Panc1 (cell line): ENCODE measurements around the gene JCHAIN.

ENCODE experiments used
- POLR2AphosphoS5 ChIP-seq: IDR thresholded peaks from 2 replicates; pipeline ENCODE4 v1.6.1; 2012; ENCODE audit warnings: mild to moderate bottlenecking, low read depth, low read length, moderate library complexity
- SIN3A ChIP-seq: IDR thresholded peaks from 2 replicates; pipeline ENCODE4 v1.6.1; 2012; ENCODE audit warnings: low read depth, mild to moderate bottlenecking, low read length, moderate library complexity, borderline replicate concordance; ENCODE audit not compliant: insufficient read depth
- TCF7L2 ChIP-seq: IDR thresholded peaks from 2 replicates; pipeline ENCODE4 v1.6.1; 2011; ENCODE audit warnings: mild to moderate bottlenecking, low read depth, low read length, inconsistent platforms
- TF ChIP-seq, protein P1 (sequence below): fragments of 450-650 bp; IDR thresholded peaks from 2 replicates; pipeline ENCODE4 v1.5.1; 2017; ENCODE audit warnings: mild to moderate bottlenecking
- TF ChIP-seq, protein P2 (sequence below), 2 experiments: IDR thresholded peaks; 2 replicates each; pipeline ENCODE4 v1.6.1; 2011 to 2012; ENCODE audit warnings: low read depth in 2 of 2, control low read depth in 1 of 2, low read length in 1 of 2, mild to moderate bottlenecking in 1 of 2, moderate library complexity in 1 of 2; ENCODE audit not compliant: insufficient read depth in 1 of 2

DNA sequence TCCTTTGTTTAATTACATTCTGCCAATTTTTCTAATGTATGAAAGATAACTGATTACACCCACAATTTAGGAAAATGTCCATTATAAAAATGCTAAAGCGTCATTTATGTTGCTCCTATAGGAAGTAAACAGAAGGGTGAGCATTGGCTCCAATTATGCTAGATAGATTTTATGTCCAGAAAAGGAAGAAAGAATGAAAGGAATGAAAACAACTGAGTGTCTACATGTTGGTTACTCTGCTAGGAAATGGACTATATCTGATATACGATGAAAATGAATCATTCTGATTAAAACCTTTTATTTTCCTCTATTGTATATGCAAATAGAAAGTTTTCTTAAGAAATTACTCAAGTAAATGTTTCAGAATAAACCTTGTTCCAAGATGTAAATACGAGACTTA, 36.1 kb downstream of the JCHAIN start:
- TF ChIP-seq, protein P1, sequence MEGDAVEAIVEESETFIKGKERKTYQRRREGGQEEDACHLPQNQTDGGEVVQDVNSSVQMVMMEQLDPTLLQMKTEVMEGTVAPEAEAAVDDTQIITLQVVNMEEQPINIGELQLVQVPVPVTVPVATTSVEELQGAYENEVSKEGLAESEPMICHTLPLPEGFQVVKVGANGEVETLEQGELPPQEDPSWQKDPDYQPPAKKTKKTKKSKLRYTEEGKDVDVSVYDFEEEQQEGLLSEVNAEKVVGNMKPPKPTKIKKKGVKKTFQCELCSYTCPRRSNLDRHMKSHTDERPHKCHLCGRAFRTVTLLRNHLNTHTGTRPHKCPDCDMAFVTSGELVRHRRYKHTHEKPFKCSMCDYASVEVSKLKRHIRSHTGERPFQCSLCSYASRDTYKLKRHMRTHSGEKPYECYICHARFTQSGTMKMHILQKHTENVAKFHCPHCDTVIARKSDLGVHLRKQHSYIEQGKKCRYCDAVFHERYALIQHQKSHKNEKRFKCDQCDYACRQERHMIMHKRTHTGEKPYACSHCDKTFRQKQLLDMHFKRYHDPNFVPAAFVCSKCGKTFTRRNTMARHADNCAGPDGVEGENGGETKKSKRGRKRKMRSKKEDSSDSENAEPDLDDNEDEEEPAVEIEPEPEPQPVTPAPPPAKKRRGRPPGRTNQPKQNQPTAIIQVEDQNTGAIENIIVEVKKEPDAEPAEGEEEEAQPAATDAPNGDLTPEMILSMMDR: no peak
- TF ChIP-seq, protein P2, sequence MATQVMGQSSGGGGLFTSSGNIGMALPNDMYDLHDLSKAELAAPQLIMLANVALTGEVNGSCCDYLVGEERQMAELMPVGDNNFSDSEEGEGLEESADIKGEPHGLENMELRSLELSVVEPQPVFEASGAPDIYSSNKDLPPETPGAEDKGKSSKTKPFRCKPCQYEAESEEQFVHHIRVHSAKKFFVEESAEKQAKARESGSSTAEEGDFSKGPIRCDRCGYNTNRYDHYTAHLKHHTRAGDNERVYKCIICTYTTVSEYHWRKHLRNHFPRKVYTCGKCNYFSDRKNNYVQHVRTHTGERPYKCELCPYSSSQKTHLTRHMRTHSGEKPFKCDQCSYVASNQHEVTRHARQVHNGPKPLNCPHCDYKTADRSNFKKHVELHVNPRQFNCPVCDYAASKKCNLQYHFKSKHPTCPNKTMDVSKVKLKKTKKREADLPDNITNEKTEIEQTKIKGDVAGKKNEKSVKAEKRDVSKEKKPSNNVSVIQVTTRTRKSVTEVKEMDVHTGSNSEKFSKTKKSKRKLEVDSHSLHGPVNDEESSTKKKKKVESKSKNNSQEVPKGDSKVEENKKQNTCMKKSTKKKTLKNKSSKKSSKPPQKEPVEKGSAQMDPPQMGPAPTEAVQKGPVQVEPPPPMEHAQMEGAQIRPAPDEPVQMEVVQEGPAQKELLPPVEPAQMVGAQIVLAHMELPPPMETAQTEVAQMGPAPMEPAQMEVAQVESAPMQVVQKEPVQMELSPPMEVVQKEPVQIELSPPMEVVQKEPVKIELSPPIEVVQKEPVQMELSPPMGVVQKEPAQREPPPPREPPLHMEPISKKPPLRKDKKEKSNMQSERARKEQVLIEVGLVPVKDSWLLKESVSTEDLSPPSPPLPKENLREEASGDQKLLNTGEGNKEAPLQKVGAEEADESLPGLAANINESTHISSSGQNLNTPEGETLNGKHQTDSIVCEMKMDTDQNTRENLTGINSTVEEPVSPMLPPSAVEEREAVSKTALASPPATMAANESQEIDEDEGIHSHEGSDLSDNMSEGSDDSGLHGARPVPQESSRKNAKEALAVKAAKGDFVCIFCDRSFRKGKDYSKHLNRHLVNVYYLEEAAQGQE (IDR thresholded peaks at IDR 0.05; ENCODE audit: insufficient read depth in 1 of 2, low read depth in 2 of 2, low read length in 1 of 2): no peak
- no peak for TF ChIP-seq POLR2AphosphoS5
- TF ChIP-seq TCF7L2: no peak
- TF ChIP-seq SIN3A: no peak
